OCI-LY7 (cell line): ENCODE measurements around the gene MUC20.

Experiments used
- EZH2phosphoT487 ChIP-seq: fragments of 200-600 bp; sonication (generic); IDR thresholded peaks from 2 replicates; pipeline ENCODE4 v1.6.1; 2018; ENCODE audit warnings: low read depth, borderline replicate concordance, mild to moderate bottlenecking, mixed run types, antibody characterized with exemption, low read length, moderate library complexity, mixed read lengths
- TF ChIP-seq, protein P1 (sequence below): fragments of 200-600 bp; sonication (generic); conservative IDR thresholded peaks from 2 replicates; pipeline ENCODE4 v1.5.1; 2014; ENCODE audit warnings: mild to moderate bottlenecking, antibody characterized with exemption, low read length, moderate library complexity, mixed read lengths

DNA sequence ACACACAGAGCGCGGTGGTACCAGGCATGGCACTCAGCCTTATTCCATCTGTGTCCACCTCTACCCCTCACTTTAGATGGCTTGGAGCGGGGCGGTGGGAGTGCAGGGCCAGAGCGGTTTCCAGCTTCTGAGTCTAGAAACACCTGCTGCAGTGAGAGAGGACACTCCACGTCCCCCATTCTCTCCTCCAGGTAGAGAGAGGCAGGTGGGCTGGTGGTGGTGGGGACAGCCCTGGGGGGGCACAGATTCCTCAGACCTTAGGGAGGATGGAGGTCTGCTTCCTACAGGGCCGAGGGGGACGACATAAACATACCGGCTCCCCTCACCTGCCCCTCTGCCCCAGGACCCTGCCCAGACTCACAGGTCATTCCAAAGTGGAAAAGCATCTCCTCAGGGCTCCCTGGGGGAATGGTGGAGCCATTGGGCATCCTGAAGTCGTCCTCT lies 40.4 kb downstream of the MUC20 start:
- TF ChIP-seq, protein P1, sequence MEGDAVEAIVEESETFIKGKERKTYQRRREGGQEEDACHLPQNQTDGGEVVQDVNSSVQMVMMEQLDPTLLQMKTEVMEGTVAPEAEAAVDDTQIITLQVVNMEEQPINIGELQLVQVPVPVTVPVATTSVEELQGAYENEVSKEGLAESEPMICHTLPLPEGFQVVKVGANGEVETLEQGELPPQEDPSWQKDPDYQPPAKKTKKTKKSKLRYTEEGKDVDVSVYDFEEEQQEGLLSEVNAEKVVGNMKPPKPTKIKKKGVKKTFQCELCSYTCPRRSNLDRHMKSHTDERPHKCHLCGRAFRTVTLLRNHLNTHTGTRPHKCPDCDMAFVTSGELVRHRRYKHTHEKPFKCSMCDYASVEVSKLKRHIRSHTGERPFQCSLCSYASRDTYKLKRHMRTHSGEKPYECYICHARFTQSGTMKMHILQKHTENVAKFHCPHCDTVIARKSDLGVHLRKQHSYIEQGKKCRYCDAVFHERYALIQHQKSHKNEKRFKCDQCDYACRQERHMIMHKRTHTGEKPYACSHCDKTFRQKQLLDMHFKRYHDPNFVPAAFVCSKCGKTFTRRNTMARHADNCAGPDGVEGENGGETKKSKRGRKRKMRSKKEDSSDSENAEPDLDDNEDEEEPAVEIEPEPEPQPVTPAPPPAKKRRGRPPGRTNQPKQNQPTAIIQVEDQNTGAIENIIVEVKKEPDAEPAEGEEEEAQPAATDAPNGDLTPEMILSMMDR = no peak
- no peak for TF ChIP-seq EZH2phosphoT487
